Fibroblast of pulmonary artery (primary cell): ENCODE measurements around the gene ZNF628.
A peak's percentile ranks its signal among the peaks of the same experiment; 100 is the strongest.

Experiments used
- DNase-seq: peaks from one replicate; pipeline ENCODE4 v3.0.0-alpha.2; 2010; ENCODE audit warnings: low read depth
- H3K4me3 ChIP-seq: replicated peaks from 2 replicates; pipeline ENCODE4 v1.5.1; 2011; ENCODE audit warnings: low read depth, mild to moderate bottlenecking, control low read depth, low read length, moderate library complexity
- TF ChIP-seq, protein P1 (sequence below): IDR thresholded peaks from 2 replicates; pipeline ENCODE4 v1.5.1; 2011; ENCODE audit warnings: mild to moderate bottlenecking, control low read depth, low read length, inconsistent platforms; ENCODE audit errors: missing control alignments

The ZNF628 gene

DNA sequence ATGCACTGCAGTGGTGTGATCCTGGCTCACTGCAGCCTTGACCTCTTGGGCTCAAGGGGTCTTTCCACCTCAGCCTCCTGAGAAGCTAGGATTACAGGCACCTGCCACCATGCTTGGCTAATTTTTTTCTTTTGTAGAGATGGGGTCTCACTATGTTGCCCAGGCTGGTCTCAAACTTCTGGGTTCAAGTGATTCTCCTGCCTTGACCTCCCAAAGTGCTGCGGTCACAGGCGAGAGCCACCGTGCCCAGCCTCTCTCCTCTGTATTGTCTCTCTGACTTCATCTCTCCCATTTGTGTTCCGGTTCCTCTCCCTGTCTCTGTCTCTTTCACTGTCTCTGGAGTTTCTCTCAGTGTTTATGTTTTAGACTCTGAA, 10.2 kb upstream of the ZNF628 start:
- TF ChIP-seq, protein P1, sequence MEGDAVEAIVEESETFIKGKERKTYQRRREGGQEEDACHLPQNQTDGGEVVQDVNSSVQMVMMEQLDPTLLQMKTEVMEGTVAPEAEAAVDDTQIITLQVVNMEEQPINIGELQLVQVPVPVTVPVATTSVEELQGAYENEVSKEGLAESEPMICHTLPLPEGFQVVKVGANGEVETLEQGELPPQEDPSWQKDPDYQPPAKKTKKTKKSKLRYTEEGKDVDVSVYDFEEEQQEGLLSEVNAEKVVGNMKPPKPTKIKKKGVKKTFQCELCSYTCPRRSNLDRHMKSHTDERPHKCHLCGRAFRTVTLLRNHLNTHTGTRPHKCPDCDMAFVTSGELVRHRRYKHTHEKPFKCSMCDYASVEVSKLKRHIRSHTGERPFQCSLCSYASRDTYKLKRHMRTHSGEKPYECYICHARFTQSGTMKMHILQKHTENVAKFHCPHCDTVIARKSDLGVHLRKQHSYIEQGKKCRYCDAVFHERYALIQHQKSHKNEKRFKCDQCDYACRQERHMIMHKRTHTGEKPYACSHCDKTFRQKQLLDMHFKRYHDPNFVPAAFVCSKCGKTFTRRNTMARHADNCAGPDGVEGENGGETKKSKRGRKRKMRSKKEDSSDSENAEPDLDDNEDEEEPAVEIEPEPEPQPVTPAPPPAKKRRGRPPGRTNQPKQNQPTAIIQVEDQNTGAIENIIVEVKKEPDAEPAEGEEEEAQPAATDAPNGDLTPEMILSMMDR = no peak
- DNase-seq = no peak
- H3K4me3 ChIP-seq = no peak overlapping the region

- TF ChIP-seq, protein P1 = peak; percentile 54
- peak; percentile 82 for DNase-seq
- no peak overlapping the region for H3K4me3 ChIP-seq
Observed at GRCh38 chr19:55467236-55468053, 9.0 kb upstream of the ZNF628 start.

DNA sequence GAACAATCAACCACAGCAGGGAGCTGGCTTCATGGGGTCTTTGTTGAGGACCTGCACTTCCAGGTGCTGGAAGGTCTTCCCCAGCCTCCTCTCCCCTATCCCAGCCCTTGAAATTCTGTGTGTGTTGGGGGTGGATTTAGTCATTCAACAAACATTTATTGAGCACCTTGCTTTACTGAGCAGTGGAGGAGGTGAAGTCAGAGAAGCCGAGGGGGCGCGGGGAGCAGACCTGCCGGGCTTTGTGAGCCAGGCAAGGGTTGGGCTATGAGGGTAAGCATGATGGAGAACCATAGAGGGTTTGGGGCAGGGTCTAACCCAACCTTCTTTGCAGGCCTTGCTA, 8.4 kb upstream of the ZNF628 start:
- no peak for DNase-seq
- TF ChIP-seq, protein P1 = no peak
- no peak overlapping the region for H3K4me3 ChIP-seq

DNA sequence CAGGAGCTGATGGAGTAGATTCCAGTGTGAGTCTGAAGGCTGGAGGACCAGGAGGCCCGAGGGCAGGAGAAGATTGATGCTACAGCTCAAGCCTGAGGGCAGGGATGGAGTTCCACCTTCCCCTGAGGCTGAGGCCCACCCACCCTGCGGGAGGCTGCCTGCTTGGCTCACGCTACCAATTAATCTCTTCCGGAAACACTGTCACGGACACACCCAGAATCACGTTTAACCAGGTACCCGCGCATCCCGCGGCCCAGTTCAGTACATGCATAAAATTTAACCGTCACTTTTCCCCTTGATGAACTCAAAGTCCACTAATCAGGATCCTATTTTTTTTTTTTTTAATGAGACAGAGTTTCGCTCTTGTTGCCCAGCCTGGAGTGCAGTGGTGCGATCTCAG, 5.2 kb upstream of the ZNF628 start:
- no peak for DNase-seq
- TF ChIP-seq, protein P1 = no peak
- no peak overlapping the region for H3K4me3 ChIP-seq

- DNase-seq = peak; percentile 55
- no peak overlapping the region for H3K4me3 ChIP-seq
- TF ChIP-seq, protein P1 = no peak
Observed at GRCh38 chr19:55472463-55472862, 4.0 kb upstream of the ZNF628 start.

GRCh38 chr19:55473225-55474012, 3.0 kb upstream of the ZNF628 start:
- TF ChIP-seq, protein P1 = no peak
- no peak for DNase-seq
- no peak overlapping the region for H3K4me3 ChIP-seq
